ENCODE results near the gene CLK4.

DNA sequence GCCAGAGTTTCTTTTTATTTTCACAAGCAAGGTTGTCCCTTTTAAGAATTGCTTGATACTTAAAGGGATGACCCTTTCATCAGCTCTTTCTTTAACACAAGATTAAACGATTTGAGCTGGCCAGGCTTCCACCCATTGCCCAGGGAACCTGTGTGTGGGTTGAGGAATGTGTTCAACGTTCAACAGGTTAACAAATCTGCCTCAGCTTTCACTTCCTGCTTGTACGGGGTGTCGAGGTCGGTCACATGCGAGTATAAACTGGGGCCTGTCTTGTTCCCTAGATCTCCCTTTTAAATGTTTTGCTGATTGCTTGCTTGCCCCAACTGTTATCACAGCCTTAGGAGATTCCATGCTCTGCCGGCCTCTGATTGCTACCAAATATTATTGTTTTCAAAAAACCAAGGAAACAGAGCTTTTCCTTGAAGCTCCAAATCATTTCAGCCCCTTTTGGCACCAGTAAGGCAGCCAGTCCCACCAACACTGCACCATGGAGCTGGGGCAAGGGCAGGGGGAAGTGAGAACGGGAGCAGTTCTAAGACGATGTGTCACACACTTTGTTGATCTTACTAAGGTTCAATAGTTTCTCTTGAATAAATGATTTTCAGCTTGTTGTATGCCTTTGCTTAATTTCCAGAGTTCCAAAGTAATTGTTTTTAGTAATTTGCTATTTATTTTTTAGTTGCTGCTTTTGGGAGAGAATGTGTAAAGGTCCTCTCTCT lies 10.7 kb upstream of the CLK4 start:
- TF ChIP-seq, protein P1, sequence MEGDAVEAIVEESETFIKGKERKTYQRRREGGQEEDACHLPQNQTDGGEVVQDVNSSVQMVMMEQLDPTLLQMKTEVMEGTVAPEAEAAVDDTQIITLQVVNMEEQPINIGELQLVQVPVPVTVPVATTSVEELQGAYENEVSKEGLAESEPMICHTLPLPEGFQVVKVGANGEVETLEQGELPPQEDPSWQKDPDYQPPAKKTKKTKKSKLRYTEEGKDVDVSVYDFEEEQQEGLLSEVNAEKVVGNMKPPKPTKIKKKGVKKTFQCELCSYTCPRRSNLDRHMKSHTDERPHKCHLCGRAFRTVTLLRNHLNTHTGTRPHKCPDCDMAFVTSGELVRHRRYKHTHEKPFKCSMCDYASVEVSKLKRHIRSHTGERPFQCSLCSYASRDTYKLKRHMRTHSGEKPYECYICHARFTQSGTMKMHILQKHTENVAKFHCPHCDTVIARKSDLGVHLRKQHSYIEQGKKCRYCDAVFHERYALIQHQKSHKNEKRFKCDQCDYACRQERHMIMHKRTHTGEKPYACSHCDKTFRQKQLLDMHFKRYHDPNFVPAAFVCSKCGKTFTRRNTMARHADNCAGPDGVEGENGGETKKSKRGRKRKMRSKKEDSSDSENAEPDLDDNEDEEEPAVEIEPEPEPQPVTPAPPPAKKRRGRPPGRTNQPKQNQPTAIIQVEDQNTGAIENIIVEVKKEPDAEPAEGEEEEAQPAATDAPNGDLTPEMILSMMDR (IDR thresholded peaks at IDR 0.05), result no peak
- TF ChIP-seq POLR2AphosphoS5 (IDR thresholded peaks at IDR 0.05; ENCODE audit: insufficient read depth in 1 of 2, low read depth in 1 of 2), result no peak

All from vagina (tissue), 2 donors.